GM12878 (cell line): ENCODE measurements around the gene BLOC1S4. TPM values are rescaled to one million over a fixed set of nuclear protein-coding genes. Genes with fewer than 3 reads are reported as not detected.

Source experiments
- ATAC-seq: fragments of 200-7000 bp; cut with Tn5 transposase; 3 replicates; pipeline ENCODE4 v1.9.1; 2020; ENCODE audit warnings: mild to moderate bottlenecking, moderate library complexity
- BruUV-seq: library from RNA; stranded (reverse); fragments of 400-500 nt; replicated peaks from 2 replicates; lab custom pipeline; 2021; lab: Mats Ljungman, UMichigan
- CTCF ChIA-PET: fragments of 300-600 bp; sonication (Branson Sonifier 250); formaldehyde crosslinking; extraction: SDS; loops from one replicate; lab custom pipeline; 2021; ENCODE audit warnings: inconsistent platforms; lab: Yijun Ruan, JAX
- POLR2A ChIA-PET: fragments of 350-600 bp; formaldehyde crosslinking; extraction: SDS; loops from one replicate; lab custom pipeline; 2021; ENCODE audit warnings: inconsistent platforms; lab: Charles Lee
- RAD21 ChIA-PET: fragments of 300-600 bp; sonication (Branson Sonifier 250); formaldehyde crosslinking; loops from one replicate; lab custom pipeline; 2023; ENCODE audit warnings: antibody characterized with exemption; ENCODE audit not compliant: unreplicated experiment; lab: Charles Lee
- SMC1A ChIA-PET: fragments of 300-600 bp; sonication (Branson Sonifier 250); formaldehyde crosslinking; loops from one replicate; lab custom pipeline; 2023; ENCODE audit not compliant: unreplicated experiment, uncharacterized antibody; lab: Charles Lee
- DNase-seq: peaks from one replicate; pipeline ENCODE4 v3.0.0-alpha.2; 2011; ENCODE audit warnings: low read depth, low spot score
- FAIRE-seq: peaks from 3 replicates; lab custom pipeline; 2011; peaks lifted over from hg19 to GRCh38; lab: Jason Lieb, UNC
- H2AFZ ChIP-seq: 2 replicates; pipeline ENCODE4 v1.6.0; 2011; ENCODE audit warnings: low read depth, low read length, control low read depth; ENCODE audit not compliant: control insufficient read depth
- H3K27ac ChIP-seq: 2 replicates; pipeline ENCODE4 v1.5.1; 2011; ENCODE audit warnings: control low read depth; ENCODE audit not compliant: control insufficient read depth, insufficient read depth
- H3K27me3 ChIP-seq, 2 experiments: replicated peaks in 1 of 2; 2 replicates each; pipeline versions ENCODE4 v1.6.0 to v1.6.1; 2011; ENCODE audit warnings: low read length in 1 of 2; ENCODE audit not compliant: control insufficient read depth in 2 of 2, insufficient read depth in 2 of 2
- H3K36me3 ChIP-seq, 2 experiments: 2 replicates each; pipeline ENCODE4 v1.5.1; 2011; ENCODE audit warnings: low read length in 1 of 2; ENCODE audit not compliant: control insufficient read depth in 2 of 2, insufficient read depth in 2 of 2
- H3K4me1 ChIP-seq: 2 replicates; pipeline ENCODE4 v1.6.1; 2011; ENCODE audit warnings: mild to moderate bottlenecking, low read length, moderate library complexity, mixed read lengths; ENCODE audit not compliant: control insufficient read depth, insufficient read depth
- H3K4me2 ChIP-seq: 2 replicates; pipeline ENCODE4 v1.6.0; 2011; ENCODE audit warnings: control low read depth; ENCODE audit not compliant: control insufficient read depth, insufficient read depth
- H3K4me3 ChIP-seq: fragments of 200-600 bp; sonication (generic); 2 replicates; pipeline ENCODE4 v1.5.1; 2016
- H3K79me2 ChIP-seq: 2 replicates; pipeline ENCODE4 v1.6.0; 2011; ENCODE audit warnings: low read length; ENCODE audit not compliant: control insufficient read depth, insufficient read depth
- H3K9ac ChIP-seq: 2 replicates; pipeline ENCODE4 v1.8.0; 2011; ENCODE audit warnings: low read length, control low read depth, mixed read lengths; ENCODE audit not compliant: control insufficient read depth, insufficient read depth
- H3K9me3 ChIP-seq: replicated peaks from 3 replicates; pipeline ENCODE4 v1.5.1; 2011; ENCODE audit warnings: mild to moderate bottlenecking, low read length; ENCODE audit not compliant: control insufficient read depth, insufficient read depth
- H4K20me1 ChIP-seq: 2 replicates; pipeline ENCODE4 v1.6.0; 2011; ENCODE audit not compliant: control insufficient read depth, insufficient read depth
- BCL11A ChIP-seq: IDR thresholded peaks from 2 replicates; pipeline ENCODE4 v1.6.1; 2011; ENCODE audit warnings: low read depth, low read length
- CEBPZ ChIP-seq: fragments of 150-350 bp; IDR thresholded peaks from 2 replicates; pipeline ENCODE4 v1.6.1; 2016; ENCODE audit warnings: low read depth, low read length
- DPF2 ChIP-seq: fragments of 450-650 bp; IDR thresholded peaks from 2 replicates; pipeline ENCODE4 v1.6.1; 2017; ENCODE audit warnings: mild to moderate bottlenecking
- EGR1 ChIP-seq, 2 experiments: IDR thresholded peaks; 1 replicate in 1 of 2; 2 replicates in 1 of 2; pipeline ENCODE4 v1.6.1; 2011 to 2012; ENCODE audit warnings: low read depth in 2 of 2, low read length in 2 of 2, borderline replicate concordance in 1 of 2, mild to moderate bottlenecking in 1 of 2, moderate library complexity in 1 of 2
- ELK1 ChIP-seq: IDR thresholded peaks from 2 replicates; pipeline ENCODE4 v1.6.1; 2012; ENCODE audit warnings: low read depth, low read length, improper control_type of control experiment
- FOXM1 ChIP-seq: IDR thresholded peaks from 2 replicates; pipeline ENCODE4 v1.6.1; 2012; ENCODE audit warnings: low read depth, mild to moderate bottlenecking, inconsistent platforms, low read length, moderate library complexity
- HDAC6 ChIP-seq: fragments of 200-600 bp; sonication (generic); IDR thresholded peaks from one replicate; pipeline ENCODE4 v1.8.0; 2017; ENCODE audit warnings: antibody characterized with exemption; ENCODE audit not compliant: unreplicated experiment
- PAX8 ChIP-seq: fragments of 450-650 bp; IDR thresholded peaks from 2 replicates; pipeline ENCODE4 v1.6.1; 2017; ENCODE audit warnings: mild to moderate bottlenecking, moderate library complexity
- PML ChIP-seq: IDR thresholded peaks from 2 replicates; pipeline ENCODE4 v1.6.1; 2012; ENCODE audit warnings: low read length, inconsistent platforms
- RAD21 ChIP-seq: IDR thresholded peaks from 2 replicates; pipeline ENCODE4 v1.6.1; 2011; ENCODE audit warnings: mild to moderate bottlenecking, low read depth, low read length, moderate library complexity; ENCODE audit not compliant: insufficient read depth
- RBBP5 ChIP-seq: fragments of 200-600 bp; sonication (generic); conservative IDR thresholded peaks from 2 replicates; pipeline ENCODE4 v1.6.1; 2016
- SPI1 ChIP-seq: IDR thresholded peaks from 2 replicates; pipeline ENCODE4 v1.6.1; 2011; ENCODE audit warnings: low read depth, mild to moderate bottlenecking, low read length, moderate library complexity, borderline replicate concordance; ENCODE audit not compliant: insufficient read depth
- SRF ChIP-seq, 2 experiments: IDR thresholded peaks; 2 replicates each; pipeline ENCODE4 v1.6.1; 2011; ENCODE audit warnings: low read depth in 2 of 2, low read length in 2 of 2, mild to moderate bottlenecking in 1 of 2, moderate library complexity in 1 of 2
- WRNIP1 ChIP-seq: IDR thresholded peaks from 2 replicates; pipeline ENCODE4 v1.6.1; 2011; ENCODE audit warnings: low read depth, low read length, improper control_type of control experiment, borderline replicate concordance
- WGBS: methylation state at CpG from one replicate; pipeline ENCODE4 v1.1.6; 2016; ENCODE audit warnings: low lambda C conversion rate; ENCODE audit not compliant: insufficient replicate concordance, insufficient coverage; ENCODE audit errors: missing lambda C conversion rate; 5-methylcytosine and 5-hydroxymethylcytosine counted together
- in situ Hi-C: fragments of 300-500 bp; cut with MboI; formaldehyde crosslinking; loops from 9 replicates; pipeline ENCODE4 v1.14.3; 2018; ENCODE audit warnings: mixed read lengths
- intact Hi-C: fragments of 100-400 bp; cut with micrococcal nuclease; formaldehyde crosslinking; loops from one replicate; pipeline ENCODE4 v1.14.2; 2022; ENCODE audit not compliant: unreplicated experiment
- polyA plus RNA-seq, 11 experiments: library from polyadenylated mRNA; depleted of rRNA in 4 of 11; unstranded in 6 of 11; stranded (reverse) in 5 of 11; fragments of >200 nt; fragmentation: Nextera tagmentation in 4 of 11; fragmentation: Illumina TruSeq in 1 of 11; extraction: Ambion mirVana in 4 of 11; extraction: Trizol in 1 of 11; gene quantifications; 1 replicate in 1 of 11; 2 replicates in 10 of 11; pipeline versions ENCODE4 v1.2.1 to v1.2.3, GENCODE V29; 2011 to 2016; ENCODE audit warnings: inconsistent platforms in 2 of 11, missing spikeins in 2 of 11, low read depth in 1 of 11
- total RNA-seq, 4 experiments: library from RNA; depleted of rRNA in 3 of 4; stranded (reverse); fragments of >200 nt in 3 of 4; fragmentation: Illumina TruSeq in 1 of 4; extraction: Trizol in 1 of 4; gene quantifications; 2 replicates each; pipeline versions ENCODE4 v1.2.1 to v1.2.3, GENCODE V29; 2013 to 2021
- TF ChIP-seq, protein P1 (sequence below): IDR thresholded peaks from 2 replicates; pipeline ENCODE4 v1.6.1; 2012; ENCODE audit warnings: low read length, inconsistent platforms

BLOC1S4 gene
- total and polyA plus RNA-seq, 10 of the 15 experiments (the other 5 are each of a cell fraction or from before 2014, with no cell fraction given) = 2.7 to 23.8 (median 9.5) TPM

DNA sequence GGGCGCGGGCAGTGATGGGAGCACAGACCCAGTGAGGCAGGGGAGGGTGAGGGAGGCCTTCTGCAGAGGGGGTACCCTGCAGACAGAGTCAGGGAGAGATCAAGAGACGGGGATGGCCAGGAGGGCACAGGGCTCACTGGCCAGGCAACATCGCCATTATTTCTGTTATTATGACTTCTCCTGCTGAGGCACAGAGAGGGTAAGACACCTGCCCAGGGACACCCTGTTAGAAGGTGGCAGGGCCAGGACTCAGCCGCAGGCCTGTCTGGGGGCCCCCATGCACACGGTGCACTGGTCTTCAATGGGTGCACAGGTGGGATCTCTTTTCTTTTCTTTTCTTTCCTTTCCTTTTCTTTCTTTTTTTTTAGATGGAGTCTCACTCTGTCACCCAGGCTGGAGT, 15.8 kb downstream of the BLOC1S4 start (continued):
- no peak for TF ChIP-seq EGR1 (IDR thresholded peaks at IDR 0.05; ENCODE audit: borderline replicate concordance in 1 of 2, low read depth in 2 of 2, low read length in 2 of 2)
- no peak for TF ChIP-seq PAX8
- TF ChIP-seq PML = no peak
- TF ChIP-seq, protein P1, sequence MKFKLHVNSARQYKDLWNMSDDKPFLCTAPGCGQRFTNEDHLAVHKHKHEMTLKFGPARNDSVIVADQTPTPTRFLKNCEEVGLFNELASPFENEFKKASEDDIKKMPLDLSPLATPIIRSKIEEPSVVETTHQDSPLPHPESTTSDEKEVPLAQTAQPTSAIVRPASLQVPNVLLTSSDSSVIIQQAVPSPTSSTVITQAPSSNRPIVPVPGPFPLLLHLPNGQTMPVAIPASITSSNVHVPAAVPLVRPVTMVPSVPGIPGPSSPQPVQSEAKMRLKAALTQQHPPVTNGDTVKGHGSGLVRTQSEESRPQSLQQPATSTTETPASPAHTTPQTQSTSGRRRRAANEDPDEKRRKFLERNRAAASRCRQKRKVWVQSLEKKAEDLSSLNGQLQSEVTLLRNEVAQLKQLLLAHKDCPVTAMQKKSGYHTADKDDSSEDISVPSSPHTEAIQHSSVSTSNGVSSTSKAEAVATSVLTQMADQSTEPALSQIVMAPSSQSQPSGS = no peak
- TF ChIP-seq RAD21 = no peak
- no peak for TF ChIP-seq DPF2
- TF ChIP-seq RBBP5 = no peak
- no peak for TF ChIP-seq HDAC6
- TF ChIP-seq BCL11A = no peak

- ChIA-PET SMC1A (no interaction called here), CTCF (no interaction called here)
- H2AFZ ChIP-seq = no peak overlapping the region
- no peak overlapping the region for H3K9ac ChIP-seq
- TF ChIP-seq WRNIP1 = no peak
- no peak for TF ChIP-seq PML
- no peak for TF ChIP-seq CEBPZ
- TF ChIP-seq ELK1 = no peak
- no peak for TF ChIP-seq BCL11A
- TF ChIP-seq SRF (IDR thresholded peaks at IDR 0.05; ENCODE audit: low read depth in 2 of 2, low read length in 2 of 2) = no peak
- TF ChIP-seq FOXM1 = no peak
- TF ChIP-seq SPI1 = peak; percentile 9; the same call in 1 of the 2 replicates
- TF ChIP-seq, all 136 proteins: peak for 1
- RAD21 ChIA-PET = no interaction called here
- 46% methylated on average over 21 of the region's 21 CpGs for WGBS
- no peaks in the 10 kb centered on the region for H3K79me2 ChIP-seq
- no peaks in the 10 kb centered on the region for H3K36me3 ChIP-seq
- DNase-seq = no peak
- no peaks in the 10 kb centered on the region for H4K20me1 ChIP-seq
- POLR2A ChIA-PET = no interaction called here
- H3K4me3 ChIP-seq = no peak overlapping the region
- ATAC-seq = no peak
- no peaks in the 10 kb centered on the region for H3K9me3 ChIP-seq
- no peak overlapping the region for H3K4me2 ChIP-seq
- no peaks in the 10 kb centered on the region; a peak in 1 of 4 replicates for H3K27me3 ChIP-seq
- intact Hi-C loops (no loop called here), in situ Hi-C loops (no loop called here)
- H3K4me1 ChIP-seq = no peaks in the 10 kb centered on the region
- no TSS peak for BruUV-seq
- no peak overlapping the region for H3K27ac ChIP-seq
- no peak for FAIRE-seq
Measured at GRCh38 chr4:6732441-6733357, 16.7 kb downstream of the BLOC1S4 start.
